Body of pancreas (tissue), 4 donors: ENCODE results near the gene IGFL4. TPM values are rescaled to one million over a fixed set of nuclear protein-coding genes. Genes with fewer than 3 reads are reported as not detected.

Source experiments
- ATAC-seq: fragments of 150-250 bp; one replicate; pipeline ENCODE4 v1.9.1; 2016
- DNase-seq, 4 donors: peaks; one replicate each; pipeline ENCODE4 v3.0.0-alpha.2; 2019
- H3K27ac ChIP-seq, 4 donors: fragments of 200-600 bp; sonication (generic); 1 replicate in 3 of 4; 2 replicates in 1 of 4; pipeline versions ENCODE4 v1.5.1 to v1.6.1; 2016 to 2019; ENCODE audit warnings: mild to moderate bottlenecking in 1 of 4, mixed read lengths in 1 of 4, moderate library complexity in 1 of 4
- H3K27me3 ChIP-seq, 2 donors: fragments of 200-600 bp; sonication (generic); one replicate each; pipeline ENCODE4 v1.6.0; 2016; ENCODE audit warnings: mild to moderate bottlenecking in 1 of 2
- H3K36me3 ChIP-seq, 2 donors: fragments of 200-600 bp; sonication (generic); replicated peaks in 1 of 2; 2 replicates each; pipeline ENCODE4 v1.5.1; 2016; ENCODE audit warnings: low read depth in 2 of 2; ENCODE audit not compliant: insufficient read depth in 1 of 2
- H3K4me1 ChIP-seq: fragments of 200-600 bp; sonication (generic); one replicate; pipeline ENCODE4 v1.6.0; 2016
- H3K4me3 ChIP-seq, 2 donors: fragments of 200-600 bp; sonication (generic); 1 replicate in 1 of 2; 2 replicates in 1 of 2; pipeline ENCODE4 v1.5.1; 2016 to 2019
- H3K9me3 ChIP-seq, 3 donors: fragments of 200-600 bp; sonication (generic); 1 replicate in 2 of 3; 2 replicates in 1 of 3; pipeline ENCODE4 v1.5.1; 2016
- POLR2A ChIP-seq, 3 donors: fragments of 450-650 bp; IDR thresholded peaks; one replicate each; pipeline ENCODE4 v1.6.1; 2016; ENCODE audit warnings: antibody characterized with exemption in 3 of 3, mild to moderate bottlenecking in 2 of 3
- WGBS, 2 donors: methylation state at CpG; one replicate each; pipeline ENCODE4 v1.1.5; 2017; 5-methylcytosine and 5-hydroxymethylcytosine counted together
- intact Hi-C: fragments of 100-400 bp; cut with DNase I; formaldehyde crosslinking; loops from one replicate; pipeline ENCODE4 v1.15.1; 2023
- total RNA-seq, 2 donors: library from RNA; depleted of rRNA; stranded (reverse); fragments of >200 nt; gene quantifications; one replicate each; pipeline ENCODE4 v1.1.0, GENCODE V29; 2016
- TF ChIP-seq, protein P1 (sequence below), 7 experiments: fragments of 450-650 bp in 4 of 7; fragments of 200-600 bp in 3 of 7; sonication (generic) in 3 of 7; IDR thresholded peaks; one replicate each; pipeline ENCODE4 v1.5.1; 2016 to 2019; ENCODE audit warnings: antibody characterized with exemption in 7 of 7

IGFL4 gene
- total RNA-seq, 2 donors from 2014 or later = not detected

DNA sequence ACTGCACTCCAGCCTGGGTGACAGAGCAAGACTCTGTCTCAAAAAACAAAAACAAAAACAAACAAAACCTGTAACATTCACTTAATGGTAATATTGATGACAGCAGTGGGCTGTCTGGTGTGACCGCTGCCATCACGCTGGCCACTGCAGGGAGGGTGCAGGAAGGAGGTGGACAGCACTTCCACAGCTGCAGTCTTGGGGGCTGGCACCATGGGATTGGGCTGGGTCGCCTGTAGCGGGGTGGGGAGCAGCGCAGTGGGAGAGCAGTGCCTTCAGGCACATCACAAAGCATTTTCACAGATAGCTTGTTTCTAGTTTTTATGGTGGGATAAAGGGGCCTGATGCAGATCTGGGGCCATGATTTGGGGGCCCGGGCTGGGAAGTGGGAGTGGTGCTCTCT, 5.3 kb downstream of the IGFL4 start:
- TF ChIP-seq POLR2A (IDR thresholded peaks at IDR 0.05) = no peak
- TF ChIP-seq, protein P1, sequence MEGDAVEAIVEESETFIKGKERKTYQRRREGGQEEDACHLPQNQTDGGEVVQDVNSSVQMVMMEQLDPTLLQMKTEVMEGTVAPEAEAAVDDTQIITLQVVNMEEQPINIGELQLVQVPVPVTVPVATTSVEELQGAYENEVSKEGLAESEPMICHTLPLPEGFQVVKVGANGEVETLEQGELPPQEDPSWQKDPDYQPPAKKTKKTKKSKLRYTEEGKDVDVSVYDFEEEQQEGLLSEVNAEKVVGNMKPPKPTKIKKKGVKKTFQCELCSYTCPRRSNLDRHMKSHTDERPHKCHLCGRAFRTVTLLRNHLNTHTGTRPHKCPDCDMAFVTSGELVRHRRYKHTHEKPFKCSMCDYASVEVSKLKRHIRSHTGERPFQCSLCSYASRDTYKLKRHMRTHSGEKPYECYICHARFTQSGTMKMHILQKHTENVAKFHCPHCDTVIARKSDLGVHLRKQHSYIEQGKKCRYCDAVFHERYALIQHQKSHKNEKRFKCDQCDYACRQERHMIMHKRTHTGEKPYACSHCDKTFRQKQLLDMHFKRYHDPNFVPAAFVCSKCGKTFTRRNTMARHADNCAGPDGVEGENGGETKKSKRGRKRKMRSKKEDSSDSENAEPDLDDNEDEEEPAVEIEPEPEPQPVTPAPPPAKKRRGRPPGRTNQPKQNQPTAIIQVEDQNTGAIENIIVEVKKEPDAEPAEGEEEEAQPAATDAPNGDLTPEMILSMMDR (IDR thresholded peaks at IDR 0.05) = no peak
- H3K27me3 ChIP-seq = no peaks in the 10 kb centered on the region
- H3K4me1 ChIP-seq = no peaks in the 10 kb centered on the region
- ATAC-seq (no peak), DNase-seq (no peak)
- 65 to 77% methylated on average over 6 of the region's 6 CpGs for WGBS, 2 donors
- intact Hi-C loops = no loop called here
- H3K4me3 ChIP-seq = no peak overlapping the region
- no peak overlapping the region for H3K27ac ChIP-seq
- H3K9me3 ChIP-seq = no peaks in the 10 kb centered on the region
- no peaks in the 10 kb centered on the region for H3K36me3 ChIP-seq

DNA sequence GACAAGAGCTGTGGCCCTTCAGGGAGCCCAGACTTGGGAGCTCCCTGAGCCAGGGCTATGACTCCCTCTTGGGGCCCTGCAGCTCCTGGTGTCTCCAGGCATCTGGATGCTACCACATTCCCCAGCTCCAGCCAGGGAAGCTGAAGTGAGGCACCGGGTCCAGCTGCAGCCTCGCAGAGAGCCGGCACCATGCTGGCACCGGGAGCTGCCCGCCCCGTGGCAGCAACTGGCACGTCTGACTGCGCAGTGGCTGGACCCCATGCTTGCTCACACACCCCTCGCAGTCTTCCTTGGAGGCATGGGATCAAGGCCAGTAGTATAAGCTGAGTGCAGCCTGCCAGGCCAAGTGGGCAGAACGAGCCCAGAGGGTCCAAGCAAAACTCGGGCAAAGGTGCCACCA, 7.4 kb downstream of the IGFL4 start:
- Histone ChIP-seq H3K4me3 (no peak overlapping the region), H3K36me3 (no peaks in the 10 kb centered on the region), H3K9me3 (no peaks in the 10 kb centered on the region), H3K27ac (no peak overlapping the region), H3K27me3 (no peaks in the 10 kb centered on the region), H3K4me1 (no peaks in the 10 kb centered on the region)
- DNase-seq (no peak), ATAC-seq (no peak)
- no peak for TF ChIP-seq POLR2A (IDR thresholded peaks at IDR 0.05)
- TF ChIP-seq, protein P1 (IDR thresholded peaks at IDR 0.05) = no peak
- 86% methylated on average over 11 of the region's 11 CpGs; no CpG with 5 or more reads in 1 of the 2 donors for WGBS, 2 donors
- intact Hi-C loops = no loop called here

DNA sequence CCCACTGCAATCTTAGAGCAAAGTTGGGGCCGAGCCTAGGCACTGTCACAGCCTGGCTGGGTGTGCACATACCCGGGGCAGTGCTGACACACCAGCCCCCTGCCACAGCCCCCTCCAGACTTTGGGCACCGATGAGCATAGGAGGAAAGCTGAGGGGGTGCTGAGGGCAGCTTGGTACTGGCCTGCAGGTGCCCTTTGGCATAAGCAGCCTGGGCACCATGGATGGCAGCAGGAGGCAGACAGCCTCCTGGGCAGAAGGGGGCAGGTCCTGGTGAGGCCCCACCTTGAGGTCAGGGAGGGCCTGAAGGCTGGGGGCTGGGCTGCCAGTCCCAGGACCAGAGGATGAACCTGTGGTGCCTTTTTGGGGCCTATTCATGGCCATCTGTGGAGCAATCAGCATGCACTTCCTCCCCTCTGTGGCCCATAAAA, 8.2 kb downstream of the IGFL4 start:
- ATAC-seq = no peak
- 42 to 66% methylated on average over 2 to 3 of the region's 3 CpGs for WGBS, 2 donors

DNA sequence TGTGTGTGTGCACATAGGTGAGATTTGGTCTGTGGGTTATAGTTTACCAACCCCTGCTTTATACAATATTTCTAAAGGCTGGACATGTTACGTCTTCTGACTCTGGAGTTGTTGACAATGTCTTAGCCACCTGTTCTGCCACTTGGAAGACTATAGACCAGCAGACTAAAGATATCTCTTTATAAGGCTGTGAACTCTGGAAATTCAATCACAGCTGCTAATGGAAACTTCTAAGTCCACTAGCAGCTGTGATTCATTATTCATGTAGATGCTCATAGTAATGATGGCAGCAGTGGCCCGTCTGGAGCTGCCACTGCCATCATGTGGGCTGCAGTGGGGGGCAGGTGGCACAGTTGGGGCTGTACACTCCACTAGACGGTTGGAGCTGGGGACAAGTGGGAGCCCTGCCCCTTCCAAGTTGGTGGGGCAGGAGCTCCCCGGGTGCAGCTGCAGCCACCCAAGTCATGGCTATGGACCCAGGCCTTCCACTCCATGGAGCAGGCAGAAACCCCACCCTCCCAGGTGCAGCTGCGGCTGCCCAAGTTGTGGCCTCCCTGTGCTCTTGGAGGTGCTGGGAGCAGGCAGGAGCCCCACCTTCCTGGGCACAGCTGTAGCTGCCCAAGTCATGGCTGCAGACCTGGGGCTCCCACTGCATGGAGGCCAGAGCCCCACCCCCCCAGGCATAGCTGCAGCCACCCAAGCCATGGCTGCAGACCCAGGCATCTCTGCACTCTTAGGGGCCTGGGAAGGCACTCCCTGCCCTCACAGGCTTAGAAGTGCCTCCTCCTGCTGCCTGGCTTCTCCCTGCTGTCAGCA, 8.8 kb downstream of the IGFL4 start:
- Histone ChIP-seq H3K27ac (no peak overlapping the region), H3K4me1 (no peaks in the 10 kb centered on the region), H3K4me3 (no peak overlapping the region), H3K27me3 (no peaks in the 10 kb centered on the region), H3K36me3 (no peaks in the 10 kb centered on the region), H3K9me3 (no peaks in the 10 kb centered on the region)
- TF ChIP-seq, protein P1 (IDR thresholded peaks at IDR 0.05) = no peak
- TF ChIP-seq POLR2A (IDR thresholded peaks at IDR 0.05) = no peak
- intact Hi-C loops = no loop called here
- DNase-seq = no peak
- 70 to 77% methylated on average over 2 to 4 of the region's 5 CpGs for WGBS, 2 donors
- ATAC-seq = no peak

More for the DNA sequence above, 8.2 kb downstream of the IGFL4 start:
- intact Hi-C loops = no loop called here
- Histone ChIP-seq H3K36me3 (no peaks in the 10 kb centered on the region), H3K9me3 (no peaks in the 10 kb centered on the region), H3K4me3 (no peak overlapping the region), H3K27ac (no peak overlapping the region), H3K27me3 (no peaks in the 10 kb centered on the region), H3K4me1 (no peaks in the 10 kb centered on the region)
- TF ChIP-seq, protein P1 (IDR thresholded peaks at IDR 0.05) = no peak
- no peak for TF ChIP-seq POLR2A (IDR thresholded peaks at IDR 0.05)
- DNase-seq = no peak
